HG03457 (cell line): ENCODE measurements around the gene NFAT5.
"Not testable (repeated sequence)": the region's sequence is repeated elsewhere in the genome, so short reads cannot be mapped to it uniquely, and the experiment has no call there.

Experiments
- ATAC-seq: cut with Tn5 transposase; IDR thresholded peaks from one replicate; pipeline ENCODE4 v1.9.1; 2021; ENCODE audit warnings: moderate number of reproducible peaks; ENCODE audit not compliant: unreplicated experiment

Gene NFAT5

GRCh38 chr16:69636563-69637146, 70.9 kb downstream of the NFAT5 start:
- not testable (repeated sequence) for ATAC-seq

GRCh38 chr16:69637206-69637865, 71.6 kb downstream of the NFAT5 start:
- not testable (repeated sequence) for ATAC-seq

DNA sequence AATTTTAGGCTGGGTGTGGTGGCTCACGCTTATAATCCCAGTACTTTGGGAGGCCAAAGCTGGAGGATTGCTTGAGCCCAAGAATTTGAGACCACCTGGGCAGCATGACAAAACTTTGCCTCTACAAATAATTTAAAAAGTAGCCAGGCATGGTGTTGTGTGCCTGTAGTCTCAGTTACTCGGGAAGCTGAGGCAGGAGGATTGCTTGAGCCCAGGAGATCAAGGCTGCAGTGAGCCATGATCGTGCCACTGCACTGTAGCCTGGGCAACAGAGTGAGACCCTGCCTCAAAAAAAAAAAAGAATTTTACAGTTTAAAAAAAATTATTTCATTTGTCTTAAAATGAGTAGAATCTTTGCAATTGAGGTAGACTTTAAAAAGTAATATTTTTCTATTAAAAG, 78.2 kb downstream of the NFAT5 start:
- not testable (repeated sequence) for ATAC-seq

DNA sequence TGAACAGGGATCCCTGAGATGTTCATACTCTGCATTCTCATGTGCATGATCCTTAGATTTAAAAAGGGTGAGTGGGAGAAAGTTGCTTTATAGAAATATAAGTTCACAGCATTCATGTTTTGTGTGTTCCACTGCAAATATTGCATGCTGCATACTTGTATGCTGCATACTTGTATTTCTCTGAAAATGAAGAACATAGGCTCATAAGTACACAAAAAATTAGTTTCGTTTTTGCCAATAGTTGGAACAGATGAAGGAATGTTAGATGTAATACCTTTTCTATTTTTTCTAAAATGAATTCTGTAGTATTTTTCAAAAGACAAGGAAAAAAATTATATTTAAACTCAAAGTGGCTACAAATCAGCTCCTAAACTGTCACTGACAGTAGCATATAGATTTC, 79.0 kb downstream of the NFAT5 start:
- no peak for ATAC-seq

DNA sequence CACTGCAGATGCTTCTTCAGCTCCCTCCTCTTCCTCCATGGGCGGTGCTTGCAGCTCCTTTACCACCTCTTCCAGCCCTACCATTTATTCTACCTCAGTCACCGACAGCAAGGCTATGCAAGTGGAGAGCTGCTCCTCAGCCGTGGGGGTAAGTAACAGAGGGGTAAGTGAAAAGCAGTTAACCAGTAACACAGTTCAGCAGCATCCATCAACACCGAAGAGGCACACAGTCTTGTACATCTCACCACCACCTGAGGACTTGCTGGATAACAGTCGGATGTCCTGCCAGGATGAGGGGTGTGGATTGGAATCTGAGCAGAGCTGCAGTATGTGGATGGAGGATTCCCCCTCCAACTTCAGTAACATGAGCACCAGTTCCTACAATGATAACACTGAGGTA, 81.3 kb downstream of the NFAT5 start:
- ATAC-seq, result no peak

DNA sequence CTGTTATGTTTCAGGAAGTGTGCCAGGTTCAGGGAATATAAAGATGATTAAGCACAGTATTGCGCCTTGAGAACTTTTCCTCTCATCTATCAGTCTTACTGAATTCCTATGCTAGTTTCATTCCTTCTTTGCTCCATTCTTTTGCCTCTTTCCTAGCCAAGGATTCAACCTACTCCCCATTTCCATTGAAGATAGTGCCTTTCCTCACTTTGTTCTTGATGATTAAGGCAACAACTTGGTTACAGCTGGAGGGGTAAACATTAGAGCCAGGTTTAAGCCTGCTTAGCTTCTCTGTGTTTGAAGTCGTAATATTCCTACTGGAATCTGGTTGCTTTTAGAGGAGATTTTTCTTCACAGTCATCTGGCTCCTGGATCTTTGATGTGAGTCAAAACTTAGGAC, 85.5 kb downstream of the NFAT5 start:
- ATAC-seq, result no peak

DNA sequence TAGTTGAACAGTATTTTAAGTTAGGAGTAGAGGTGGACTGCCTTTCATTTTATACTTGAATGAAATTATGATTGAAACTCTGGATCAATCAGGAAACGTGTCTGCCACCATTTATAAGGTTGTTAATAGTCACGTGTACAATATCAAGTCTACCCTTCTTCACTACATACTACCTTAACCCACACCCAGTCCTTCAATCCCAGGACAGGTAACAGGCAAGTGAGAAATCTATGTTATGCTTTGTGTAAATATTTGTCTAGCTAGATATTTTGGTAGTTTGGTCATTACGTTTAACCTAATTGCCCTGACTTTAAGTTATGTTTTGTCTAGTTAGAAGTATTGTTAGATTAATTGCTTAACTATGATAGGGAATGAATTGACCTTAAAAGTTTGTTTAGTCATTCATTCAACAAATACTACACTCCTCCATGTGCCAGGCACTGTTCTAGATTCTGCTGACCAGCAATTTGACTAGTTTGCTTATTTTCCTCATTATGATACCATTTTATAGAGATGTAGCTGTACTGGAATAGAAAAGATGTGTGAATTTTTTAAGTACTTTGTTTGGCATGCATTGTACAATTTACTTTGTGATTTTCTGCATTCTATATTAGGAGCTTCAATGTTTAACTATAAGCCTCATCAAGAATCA, 88.6 kb downstream of the NFAT5 start:
- ATAC-seq, result no peak

- no peak for ATAC-seq
These were observed 94.4 kb downstream of the NFAT5 start for GRCh38 chr16:69660166-69660565.

- ATAC-seq, result no peak
These were observed 97.1 kb downstream of the NFAT5 start for GRCh38 chr16:69662901-69663300.

DNA sequence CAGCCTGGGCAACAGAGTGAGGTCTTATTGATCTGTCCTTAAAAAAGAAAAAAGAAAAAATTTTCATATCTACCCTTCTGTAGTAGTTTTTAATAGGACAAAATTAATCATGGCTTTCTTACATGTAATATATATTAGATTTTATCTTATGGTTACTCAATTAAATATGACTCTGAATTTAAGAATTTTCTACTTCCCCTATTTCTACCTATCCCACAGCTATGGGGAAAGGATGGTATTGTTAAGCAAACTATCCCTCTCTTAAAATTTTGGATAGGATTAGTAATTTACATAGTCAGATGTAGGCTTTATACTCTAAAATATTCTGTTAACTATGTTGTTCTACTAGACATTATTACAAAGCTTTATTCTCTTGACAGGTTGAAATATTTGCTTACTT, 98.1 kb downstream of the NFAT5 start:
- ATAC-seq, result no peak

DNA sequence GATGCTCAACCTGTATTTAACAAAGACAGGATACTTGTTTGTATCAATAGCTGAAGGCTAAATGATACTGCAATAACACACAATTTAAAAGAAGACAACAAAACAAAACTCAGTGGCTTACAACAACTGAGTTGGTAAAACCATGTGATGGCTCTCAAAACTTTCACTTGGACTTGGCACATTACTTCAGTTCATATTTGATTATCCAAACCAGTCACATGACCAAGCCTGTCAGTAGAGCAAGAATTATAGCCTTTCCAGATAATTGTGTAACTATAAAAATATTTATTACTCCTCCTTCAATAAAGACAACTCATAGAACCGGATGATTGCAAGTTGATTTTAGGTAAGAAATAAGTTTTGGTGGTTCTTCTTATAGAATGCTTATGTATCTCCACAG, 103.8 kb downstream of the NFAT5 start:
- ATAC-seq, result no peak

GRCh38 chr16:69672315-69672997, 106.7 kb downstream of the NFAT5 start:
- ATAC-seq, result no peak

DNA sequence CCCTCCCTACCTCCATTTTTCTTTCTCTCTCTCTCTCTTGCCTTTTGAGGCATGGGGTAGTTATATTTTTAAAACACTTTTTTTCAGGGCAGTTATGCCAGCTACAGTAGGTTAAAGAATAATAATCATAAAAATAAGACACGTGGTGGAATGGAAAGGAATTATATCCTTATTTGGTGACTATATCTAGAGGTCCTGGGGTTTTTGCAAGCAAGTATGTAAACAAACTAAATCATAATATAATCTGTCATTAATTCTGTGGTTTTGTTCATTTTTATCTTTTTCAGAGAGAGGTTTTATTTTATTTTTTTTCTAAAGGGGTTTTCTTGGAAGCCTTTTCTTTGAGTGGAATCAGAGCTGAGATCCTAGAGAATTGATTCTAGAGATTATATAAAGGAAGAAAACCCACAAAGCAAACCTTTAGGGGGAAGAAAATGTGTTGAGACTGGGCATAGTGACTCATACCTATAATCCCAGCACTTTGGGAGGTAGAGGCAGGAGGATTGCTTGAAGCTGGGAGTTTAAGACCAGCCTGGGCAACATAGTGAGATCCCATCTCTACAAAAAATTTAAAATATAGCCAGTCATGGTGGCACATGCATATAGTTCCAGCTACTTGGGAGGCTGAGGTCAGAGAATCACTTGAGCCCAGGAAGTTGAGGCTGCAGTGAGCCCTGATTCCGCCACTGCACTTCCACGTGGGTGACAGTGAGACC, 107.4 kb downstream of the NFAT5 start:
- ATAC-seq, result no peak

DNA sequence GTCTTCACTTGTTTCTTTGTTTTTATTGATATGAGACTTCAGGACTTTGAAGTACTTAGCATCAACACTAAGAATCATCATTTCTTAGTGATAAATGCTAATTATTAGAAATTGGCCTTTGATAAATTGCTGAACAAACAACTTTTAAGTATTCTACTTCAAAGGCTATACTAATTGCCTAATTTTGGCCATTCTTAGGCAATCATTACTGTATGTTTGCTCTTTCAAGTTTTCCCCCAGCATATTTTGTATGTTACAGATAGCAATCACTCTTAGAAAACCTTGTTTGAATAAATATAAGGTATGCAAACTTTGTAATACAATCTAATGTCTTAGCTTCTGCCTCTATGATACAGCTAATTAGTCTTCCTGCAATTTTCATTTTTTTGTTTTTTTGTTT, 114.6 kb downstream of the NFAT5 start:
- no peak for ATAC-seq

DNA sequence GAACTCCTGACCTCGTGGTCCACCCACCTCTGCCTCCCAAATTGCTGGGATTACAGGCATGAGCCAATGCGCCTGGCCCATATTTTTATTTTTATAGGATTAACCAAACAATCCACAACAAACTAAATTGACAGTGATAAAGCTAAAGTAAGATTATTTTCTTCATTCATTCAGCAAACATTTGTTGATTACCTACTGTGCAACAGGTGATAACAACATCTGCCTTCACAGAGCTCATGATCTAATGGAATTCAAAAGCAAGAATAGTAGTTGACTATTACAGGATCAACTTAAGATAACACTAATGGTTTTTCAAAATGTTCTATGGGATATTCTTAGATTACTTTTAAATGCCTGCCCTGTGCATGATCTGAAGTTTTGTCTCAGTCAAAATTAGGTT, 122.8 kb downstream of the NFAT5 start:
- ATAC-seq, result no peak

- no peak for ATAC-seq
These were observed 126.5 kb downstream of the NFAT5 start for GRCh38 chr16:69691980-69692911.

DNA sequence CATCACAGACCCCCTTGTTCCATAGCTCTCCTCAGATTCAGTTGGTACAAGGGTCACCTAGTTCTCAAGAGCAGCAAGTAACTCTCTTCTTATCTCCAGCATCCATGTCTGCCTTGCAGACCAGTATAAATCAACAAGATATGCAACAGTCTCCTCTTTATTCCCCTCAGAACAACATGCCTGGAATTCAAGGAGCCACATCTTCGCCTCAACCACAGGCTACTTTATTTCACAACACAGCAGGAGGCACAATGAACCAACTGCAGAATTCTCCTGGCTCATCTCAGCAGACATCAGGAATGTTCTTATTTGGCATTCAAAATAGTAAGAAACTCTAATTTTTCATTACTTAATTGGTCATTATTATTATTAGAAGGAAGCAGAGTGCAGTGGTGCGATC, 128.2 kb downstream of the NFAT5 start:
- ATAC-seq, result no peak

DNA sequence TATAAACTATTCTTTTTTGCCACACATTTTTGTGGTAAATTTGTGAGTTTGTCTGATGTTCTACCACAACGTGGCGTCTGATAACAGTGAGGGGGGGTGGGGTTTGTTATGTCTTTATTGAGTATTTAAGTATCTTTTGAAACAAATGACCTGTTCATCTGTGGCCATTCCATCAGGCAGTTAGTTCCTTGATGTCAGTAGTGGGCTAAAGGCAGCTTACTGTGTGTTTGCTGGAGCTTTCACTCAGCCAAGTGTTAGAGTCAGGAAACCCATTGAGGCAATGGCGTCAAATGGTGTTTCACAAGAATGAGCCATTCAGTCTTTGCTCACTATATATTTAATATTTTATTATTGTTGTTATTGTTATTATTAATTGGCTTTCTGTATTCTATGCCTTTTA, 132.6 kb downstream of the NFAT5 start:
- no peak for ATAC-seq

DNA sequence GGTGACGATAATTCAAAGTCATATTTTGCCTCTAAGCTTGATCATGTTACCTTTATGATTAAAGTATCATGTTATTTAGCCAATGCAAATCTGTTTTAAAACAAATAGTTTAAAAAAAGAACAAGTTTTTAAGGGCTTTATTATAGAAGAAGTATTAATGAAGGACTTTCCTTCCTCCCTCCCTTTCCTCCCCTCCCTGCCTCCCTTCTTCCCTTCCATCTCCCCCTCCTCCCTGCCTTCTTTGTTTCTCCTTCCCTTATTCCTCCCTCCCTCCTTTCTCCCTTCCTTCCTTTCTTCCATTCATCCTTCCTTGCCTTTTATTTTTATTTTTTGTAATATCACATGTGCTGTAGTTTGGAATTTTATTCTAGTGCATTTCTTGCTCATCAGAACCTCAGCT, 134.1 kb downstream of the NFAT5 start:
- ATAC-seq, result no peak

GRCh38 chr16:69701452-69701851, 135.7 kb downstream of the NFAT5 start:
- ATAC-seq, result no peak
